Limb (tissue), 2 donors: ENCODE data around the gene PCNT.

ENCODE experiments used
- DNase-seq, 2 donors: peaks; one replicate each; pipeline ENCODE4 v3.0.0-alpha.2; 2016; ENCODE audit errors: extremely low spot score in 2 of 2

Gene PCNT

DNA sequence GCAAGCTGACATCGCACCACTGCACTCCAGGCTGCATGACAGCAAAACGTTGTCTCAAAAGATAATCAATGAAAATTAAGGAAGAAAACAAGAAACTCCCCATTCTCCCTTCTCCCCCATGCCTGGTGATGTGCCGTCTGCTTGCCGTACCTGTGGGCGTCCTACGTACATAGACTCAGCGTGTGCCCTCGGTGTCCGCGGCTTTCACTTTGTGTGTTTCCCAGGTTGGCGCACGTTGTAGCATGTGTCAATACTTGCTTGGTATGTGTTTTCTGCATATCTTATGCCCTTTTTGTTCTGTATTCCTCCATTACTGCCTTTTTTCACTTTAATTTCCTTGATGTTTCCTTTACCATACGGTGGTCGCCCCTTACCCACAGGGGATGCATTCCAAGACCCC lies 53.8 kb downstream of the PCNT start:
- no peak for DNase-seq

DNA sequence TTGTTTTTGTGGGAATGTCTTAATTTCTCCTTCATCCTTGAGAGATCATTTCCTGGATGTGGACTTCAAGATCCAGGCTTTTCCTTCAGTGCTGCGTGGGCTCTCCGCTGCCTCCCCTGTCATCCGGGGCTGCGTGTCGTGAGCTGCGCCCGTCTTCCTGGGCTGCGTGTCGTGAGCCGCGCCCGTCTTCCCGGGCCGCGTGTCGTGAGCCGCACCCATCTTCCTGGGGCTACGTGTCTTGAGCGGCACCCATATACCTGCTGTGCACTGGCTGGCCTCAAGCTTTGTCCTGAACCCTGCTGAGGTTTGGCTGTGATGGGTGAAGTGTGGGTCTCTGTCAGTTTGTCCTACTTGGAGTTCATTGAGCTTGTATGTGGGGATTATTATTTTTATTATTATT lies 55.1 kb downstream of the PCNT start:
- no peak for DNase-seq

DNA sequence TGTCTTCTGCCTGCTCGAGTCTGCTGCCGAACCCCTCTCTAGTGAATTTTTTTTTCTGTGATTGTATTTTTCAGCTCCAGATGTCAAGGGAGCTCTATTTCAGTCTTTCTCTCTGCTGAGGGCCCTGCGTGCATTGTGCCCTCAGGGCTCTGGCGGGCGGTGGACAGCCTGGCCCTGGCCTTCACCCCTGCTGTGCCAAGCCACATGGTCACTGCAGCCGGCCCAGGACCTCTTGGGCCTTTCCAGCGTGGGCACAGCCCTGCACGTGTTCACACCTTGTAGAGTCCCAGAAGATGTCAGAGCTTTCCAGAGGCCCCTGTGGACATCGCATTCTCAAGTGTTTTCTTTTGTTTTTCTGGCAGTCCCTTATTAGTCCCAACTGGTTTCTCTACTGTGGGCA lies 55.7 kb downstream of the PCNT start:
- DNase-seq, result no peak

DNA sequence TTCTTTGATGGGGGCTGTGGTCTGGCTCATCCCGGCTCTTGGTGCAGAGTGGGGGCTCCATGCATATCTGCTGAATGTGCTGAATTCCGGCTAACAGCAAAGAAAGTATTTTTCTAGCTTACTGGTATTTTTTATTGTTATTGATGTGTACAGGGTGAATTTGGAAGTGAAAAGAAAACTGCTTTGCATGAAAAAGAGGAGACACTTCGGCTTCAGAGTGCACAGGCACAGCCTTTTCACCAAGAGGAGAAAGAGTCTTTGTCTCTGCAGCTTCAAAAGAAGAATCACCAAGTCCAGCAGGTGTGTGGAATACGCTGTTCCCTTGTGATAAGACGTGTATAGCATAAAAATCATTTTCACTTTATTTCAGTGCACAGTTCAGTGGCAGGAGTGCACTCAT lies 57.6 kb downstream of the PCNT start:
- DNase-seq, result no peak

DNA sequence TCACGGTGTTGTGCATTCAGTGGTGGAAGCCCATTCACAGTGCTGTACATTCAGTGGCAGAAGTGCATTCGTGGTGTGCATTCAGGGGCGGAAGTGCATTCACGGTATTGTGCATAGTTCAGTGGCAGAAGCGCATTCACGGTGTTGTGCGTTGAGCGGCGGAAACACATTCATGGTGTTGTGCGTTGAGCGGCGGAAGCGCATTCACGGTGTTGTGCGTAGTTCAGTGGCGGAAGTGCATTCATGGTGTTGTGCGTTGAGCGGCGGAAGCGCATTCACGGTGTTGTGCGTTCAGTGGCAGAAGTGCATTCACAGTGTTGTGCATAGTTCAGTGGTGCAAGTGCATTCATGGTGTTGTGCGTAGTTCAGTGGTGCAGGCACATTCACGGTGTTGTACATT lies 60.6 kb downstream of the PCNT start:
- no peak for DNase-seq

DNA sequence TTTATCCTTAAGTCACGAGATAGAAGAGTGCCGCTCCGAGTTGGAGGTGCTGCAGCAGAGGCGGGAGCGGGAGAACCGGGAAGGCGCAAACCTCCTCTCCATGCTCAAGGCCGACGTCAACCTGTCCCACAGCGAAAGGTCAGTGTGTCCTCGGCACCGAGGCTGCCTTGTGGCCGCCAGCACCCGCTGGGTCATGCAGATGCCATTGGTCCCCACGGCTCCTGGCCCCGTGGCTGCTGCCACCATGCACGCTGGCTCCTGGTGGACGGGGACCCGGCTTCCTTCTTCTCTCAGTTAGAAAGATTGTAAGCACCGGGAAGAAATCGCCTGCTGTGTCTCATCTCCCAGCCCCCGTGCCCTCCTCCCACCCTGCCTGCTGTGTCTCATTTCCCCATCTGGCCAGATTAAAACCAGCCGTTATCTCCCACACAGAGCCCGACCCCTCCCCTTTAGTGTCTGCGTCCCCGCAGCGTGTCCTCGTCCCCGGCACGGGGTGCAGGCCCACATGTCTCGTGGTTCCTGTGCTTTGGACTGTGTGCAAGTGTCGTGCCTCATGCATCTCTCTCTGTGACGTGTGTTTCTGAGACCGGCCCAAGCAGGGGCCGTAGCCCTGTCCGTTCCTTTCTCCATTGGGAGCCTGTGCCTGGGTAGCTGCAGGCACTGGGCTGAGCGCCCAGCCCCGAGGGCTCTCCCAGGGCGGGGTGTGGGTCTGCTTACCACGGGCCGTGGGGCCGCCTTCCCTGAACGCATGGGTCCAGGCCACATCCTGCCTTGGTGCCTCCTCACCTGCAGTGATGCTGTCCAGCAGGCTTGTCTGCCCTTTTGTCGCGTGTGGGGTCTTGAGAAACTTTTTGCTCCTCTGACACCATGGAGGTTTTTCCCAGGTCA lies 62.1 kb downstream of the PCNT start:
- DNase-seq, result no peak

DNA sequence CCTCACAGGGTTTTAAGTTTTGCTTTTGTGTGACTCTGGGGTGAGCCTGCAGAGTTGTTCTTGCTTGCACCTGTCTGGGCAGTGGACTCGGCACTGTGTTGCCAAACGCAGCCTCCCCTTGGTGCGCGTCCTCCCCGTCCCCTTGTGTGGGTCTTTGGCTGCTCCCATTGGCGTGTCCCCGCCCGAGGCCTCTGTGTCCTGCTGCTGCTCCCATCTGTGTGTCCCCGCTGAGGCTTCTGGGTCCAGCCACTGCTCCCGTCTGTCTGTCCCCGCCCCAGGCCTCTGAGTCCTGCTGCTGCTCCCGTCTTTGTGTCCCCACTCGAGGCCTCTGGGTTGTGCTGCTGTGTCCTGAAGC lies 62.8 kb downstream of the PCNT start:
- DNase-seq, result no peak

DNA sequence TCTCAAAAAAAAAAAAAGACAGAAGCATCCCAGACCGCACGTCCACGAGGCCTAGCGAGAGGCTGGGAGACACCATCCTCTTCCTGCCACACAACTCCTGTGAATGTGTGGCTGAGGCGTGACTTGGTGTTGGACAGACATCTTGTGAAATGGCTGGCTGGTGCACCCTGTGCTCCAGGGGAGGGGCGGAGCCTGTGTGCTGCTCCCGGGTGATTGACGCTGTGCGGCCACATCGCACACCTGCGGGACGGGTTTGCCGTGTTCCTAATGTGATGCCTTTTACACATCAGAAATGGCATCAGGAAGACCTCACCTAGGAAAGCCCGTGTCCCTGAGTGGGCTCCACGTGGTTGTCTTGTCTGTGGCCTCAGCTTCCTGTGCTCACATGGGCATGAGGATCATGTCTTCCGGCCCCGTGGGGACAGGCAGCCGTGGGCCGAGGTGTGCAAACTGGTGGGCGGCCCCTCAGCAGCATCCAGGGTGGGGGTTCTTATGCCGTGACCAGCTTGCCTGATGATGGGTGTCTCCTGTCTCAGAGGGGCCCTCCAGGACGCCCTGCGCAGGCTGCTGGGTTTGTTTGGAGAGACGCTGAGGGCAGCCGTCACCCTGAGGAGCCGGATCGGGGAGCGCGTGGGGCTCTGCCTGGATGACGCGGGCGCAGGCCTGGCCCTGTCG lies 64.4 kb downstream of the PCNT start:
- DNase-seq, result no peak

DNA sequence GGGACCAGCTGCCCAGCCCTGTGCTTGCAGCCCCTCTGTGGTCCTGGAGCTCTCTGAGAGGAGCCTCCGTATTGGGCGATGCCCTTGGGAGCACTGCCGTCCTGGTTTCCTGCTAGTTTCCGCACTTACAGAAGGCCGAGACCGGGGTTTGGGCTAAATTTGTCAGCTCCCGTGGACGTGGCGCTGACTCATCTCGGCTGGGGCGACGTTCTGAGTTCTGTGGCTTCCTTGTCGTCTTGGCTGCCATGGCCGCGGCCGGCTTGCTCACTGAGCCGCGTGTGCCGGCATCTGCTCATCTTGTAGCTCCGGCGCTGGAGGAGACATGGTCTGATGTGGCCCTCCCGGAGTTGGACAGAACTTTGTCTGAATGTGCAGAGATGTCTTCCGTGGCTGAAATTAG lies 64.9 kb downstream of the PCNT start:
- DNase-seq, result no peak

DNA sequence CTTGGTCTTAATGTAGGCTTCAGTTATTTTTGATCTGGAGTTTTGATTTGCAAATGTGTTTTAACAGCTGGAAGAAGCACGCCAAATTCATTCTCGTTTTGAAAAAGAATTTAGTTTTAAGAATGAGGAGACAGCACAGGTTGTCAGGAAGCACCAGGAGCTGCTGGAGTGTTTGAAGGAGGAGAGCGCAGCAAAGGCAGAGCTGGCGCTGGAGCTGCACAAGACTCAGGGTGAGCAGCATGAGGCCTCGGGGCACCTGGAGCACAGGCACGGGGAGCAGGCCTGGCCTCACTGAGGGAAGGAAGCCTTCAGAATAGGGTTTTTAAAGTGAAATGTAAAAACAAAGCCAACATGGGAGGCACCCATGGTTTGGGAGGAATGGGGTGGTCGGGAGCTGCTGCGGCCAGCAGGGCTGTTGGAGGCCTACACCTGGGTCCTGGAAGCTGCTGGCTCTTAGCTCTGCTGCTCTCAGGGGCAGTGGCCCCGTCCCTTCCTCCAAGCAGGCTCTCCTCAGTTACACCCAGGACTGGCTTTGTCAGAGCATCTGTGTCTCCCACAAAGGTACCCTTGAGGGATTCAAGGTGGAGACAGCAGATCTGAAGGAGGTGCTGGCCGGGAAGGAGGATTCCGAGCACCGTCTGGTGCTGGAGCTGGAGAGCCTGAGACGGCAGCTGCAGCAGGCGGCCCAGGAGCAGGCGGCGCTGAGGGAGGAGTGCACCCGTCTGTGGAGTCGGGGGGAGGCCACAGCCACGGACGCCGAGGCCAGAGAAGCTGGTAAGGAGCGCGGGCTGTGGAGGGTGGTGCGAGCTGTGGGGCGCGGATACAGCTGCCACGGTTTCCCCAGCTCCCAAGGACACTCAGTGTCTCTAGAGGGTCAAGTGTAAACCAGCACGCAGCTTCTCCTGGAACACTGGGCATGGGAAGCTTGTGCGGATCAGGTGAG lies 66.9 kb downstream of the PCNT start:
- no peak for DNase-seq

DNA sequence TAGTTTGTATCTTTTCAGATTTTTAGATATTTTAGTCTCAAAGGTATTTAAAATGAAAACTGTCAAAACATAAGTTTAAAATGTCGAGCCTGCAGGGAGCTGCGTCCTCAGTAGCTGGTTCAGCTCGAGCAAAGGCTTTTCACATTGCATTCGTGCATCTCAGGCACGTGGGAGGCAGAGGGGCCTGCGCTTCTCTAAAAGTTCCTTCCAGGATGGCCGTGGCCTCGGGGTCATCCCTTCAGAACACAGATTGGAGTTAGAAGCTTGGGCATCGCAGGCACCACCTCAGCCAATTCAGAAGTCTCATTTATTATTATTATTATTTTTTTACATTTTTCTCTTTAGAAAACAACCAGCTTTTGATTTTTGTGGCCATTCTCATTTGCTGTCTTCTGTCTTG lies 67.8 kb downstream of the PCNT start:
- no peak for DNase-seq

DNA sequence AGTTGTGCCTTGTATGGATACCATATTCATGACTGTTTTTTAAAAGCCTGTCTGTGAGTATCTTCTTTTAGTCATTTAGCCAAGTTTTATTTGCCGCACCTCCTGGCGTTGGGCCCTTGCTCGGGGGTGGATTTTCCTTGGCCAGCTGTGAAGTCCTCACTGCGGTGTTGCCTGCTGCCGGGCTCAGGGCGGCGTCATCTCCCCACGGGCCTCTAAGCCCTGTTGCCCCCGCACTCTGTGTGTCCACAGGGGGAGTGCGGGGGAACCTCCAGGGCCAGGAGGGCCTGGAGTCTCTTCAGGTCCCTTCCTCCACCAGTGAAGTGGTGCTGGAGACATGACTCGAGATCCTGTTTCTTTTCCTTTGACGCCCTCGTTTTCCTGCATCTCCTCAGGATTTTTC lies 69.0 kb downstream of the PCNT start:
- no peak for DNase-seq

DNA sequence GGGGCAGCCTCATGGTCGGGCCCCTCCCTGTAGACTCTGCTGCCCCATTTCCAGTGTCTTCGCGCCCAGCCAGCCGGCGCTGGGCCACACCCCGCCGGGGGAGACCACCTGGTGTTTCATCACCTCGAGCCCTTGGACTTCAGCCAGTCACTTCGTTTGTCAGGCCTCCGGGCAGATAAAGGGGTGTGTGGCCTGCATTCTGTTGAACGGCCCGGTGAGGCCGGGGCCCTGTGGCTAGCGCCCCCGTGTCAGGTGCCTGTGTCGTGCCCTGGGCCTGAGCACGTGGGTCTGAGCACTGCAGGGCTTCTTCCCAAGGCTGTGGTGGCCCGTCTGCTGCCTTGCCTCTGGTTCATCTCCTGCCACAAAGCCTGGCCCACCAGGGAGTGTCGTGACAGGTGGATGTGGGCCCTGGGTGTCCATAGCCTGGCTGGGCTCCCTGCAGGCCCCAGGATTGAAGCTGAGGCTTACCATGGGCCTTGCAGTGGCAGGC lies 69.5 kb downstream of the PCNT start:
- DNase-seq, result no peak

DNA sequence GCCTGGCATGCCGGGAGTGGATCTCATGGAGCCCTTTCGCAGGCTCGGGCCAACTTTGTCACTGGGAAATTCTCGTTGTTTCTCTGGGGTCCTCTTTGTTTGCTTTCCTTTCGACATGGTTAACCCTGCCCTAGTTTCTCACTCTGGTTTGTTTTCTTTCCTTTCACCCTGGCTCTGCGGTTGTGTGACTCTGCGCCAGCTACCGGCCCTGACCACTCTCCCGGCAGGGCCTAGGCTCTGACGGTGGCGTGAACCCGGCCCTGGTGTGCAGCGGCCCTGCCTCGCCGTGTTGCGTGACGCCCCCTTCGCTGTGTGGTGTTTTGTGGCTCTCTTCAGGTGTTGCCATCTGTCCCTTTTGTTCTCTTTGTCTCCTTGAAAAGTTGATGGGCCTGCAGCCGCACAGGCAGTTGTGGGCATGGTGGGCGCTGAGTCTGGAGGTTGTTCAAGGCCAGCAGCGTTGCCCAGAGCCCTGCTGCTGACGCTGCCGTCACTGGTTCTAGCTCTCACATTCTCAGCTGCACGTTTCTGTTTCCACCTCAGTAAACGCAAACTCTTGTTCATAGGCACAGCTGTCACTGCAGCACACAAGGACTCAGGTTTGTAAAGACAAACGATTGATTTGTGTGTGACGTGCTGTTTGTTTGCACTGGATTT lies 70.1 kb downstream of the PCNT start:
- DNase-seq, result no peak

DNA sequence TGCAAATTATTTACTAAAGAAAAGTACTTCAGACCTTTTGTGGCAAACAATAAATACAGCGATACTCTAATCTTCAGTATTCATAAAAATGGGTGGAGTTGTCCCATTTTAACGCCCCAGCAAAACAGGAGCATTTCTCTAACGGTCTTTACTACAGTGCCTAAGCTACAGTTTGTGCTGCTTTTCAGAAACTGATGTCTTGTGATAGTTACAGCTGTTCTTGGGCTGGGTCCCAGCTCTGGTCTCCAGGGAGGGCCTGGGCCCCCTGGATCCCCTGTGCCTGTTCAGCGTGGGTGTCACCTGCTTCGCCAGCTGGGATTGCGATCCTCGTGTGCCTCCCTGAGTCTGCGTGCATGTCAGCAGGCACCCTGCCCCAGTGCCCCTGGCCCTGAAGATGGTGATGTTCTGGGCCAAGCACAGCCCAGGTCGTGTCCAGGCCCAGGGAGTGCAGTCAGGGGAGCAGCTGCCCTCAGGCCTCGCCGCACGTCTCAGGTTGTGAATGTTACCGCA lies 70.7 kb downstream of the PCNT start:
- no peak for DNase-seq

DNA sequence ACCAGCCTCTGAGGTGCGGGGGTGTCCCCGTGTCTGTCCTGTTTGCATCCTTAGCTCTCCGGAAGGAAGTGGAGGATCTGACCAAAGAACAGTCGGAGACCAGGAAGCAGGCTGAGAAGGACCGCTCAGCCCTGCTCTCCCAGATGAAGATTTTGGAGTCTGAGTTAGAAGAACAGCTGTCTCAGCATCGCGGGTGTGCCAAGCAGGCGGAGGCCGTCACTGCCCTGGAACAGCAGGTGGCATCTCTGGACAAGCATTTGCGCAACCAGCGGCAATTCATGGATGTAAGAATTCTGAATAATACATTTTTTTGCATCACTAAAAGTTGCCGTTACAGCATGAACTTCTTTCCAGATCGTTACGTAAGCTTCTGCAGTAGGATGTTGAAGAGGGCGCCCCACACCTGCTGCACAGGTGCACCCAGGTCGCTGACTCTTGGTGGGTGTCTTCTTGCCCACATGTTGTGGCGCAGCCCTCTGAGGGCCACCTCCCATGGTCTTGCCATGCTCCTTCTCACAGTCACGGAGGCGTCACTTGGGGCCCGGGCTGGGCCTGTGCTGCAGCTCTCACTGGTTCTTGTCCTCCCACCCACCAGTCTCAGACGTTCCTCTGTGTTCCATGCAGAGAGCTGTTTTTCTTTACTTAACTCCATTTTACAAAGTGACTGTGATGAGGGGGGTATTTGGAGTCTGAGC lies 73.4 kb downstream of the PCNT start:
- DNase-seq, result no peak

DNA sequence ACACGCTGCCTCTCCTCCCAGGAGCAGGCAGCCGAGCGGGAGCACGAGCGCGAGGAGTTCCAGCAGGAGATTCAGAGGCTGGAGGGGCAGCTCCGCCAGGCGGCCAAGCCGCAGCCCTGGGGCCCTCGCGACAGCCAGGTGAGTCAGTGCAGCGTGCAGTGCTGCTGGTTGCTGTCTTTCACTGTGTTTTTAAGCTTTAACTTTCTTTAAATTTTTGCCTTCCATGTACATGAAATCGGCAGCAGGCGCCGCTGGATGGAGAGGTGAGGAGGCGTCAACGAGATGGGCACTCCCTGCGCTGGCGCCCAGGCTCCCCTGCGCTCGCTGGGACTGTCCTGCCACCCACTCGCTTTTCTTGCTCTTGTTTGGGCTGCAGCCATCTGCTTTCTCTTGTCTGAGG lies 74.0 kb downstream of the PCNT start:
- no peak for DNase-seq

DNA sequence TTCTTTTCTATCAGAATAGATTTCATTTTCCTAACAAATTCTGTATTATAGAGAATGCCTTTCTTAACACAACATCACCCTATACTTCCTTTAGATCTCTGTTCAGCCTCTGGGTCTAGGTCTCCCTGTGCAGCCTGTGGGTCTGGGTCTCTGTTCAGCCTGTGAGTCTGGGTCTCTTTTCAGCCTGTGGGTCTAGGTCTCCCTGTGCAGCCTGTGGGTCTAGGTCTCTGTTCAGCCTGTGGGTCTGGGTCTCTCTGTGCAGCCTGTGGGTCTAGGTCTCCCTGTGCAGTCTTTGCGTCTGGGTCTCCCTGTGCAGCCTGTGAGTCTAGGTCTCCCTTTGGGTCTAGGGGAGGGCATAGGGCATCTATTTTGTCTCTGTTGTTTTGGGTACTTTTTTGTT lies 75.2 kb downstream of the PCNT start:
- DNase-seq, result no peak

DNA sequence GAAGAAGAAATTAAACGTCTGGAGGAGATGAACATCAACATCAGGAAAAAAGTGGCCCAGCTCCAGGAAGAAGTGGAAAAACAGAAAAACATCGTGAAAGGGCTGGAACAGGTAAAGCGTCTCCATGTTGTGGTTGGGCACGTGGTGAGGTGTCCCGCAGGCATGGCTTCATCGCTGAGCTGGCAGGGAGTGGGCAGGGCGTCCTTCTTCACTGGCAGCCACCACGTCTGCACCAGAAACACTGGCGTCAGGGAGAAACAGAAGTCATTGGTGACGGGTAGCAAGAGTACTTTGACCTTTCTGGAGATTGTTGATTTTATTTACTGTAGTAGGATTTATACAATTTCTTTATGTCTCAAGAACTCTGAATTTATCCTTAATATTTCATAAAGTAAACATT lies 75.7 kb downstream of the PCNT start:
- no peak for DNase-seq

DNA sequence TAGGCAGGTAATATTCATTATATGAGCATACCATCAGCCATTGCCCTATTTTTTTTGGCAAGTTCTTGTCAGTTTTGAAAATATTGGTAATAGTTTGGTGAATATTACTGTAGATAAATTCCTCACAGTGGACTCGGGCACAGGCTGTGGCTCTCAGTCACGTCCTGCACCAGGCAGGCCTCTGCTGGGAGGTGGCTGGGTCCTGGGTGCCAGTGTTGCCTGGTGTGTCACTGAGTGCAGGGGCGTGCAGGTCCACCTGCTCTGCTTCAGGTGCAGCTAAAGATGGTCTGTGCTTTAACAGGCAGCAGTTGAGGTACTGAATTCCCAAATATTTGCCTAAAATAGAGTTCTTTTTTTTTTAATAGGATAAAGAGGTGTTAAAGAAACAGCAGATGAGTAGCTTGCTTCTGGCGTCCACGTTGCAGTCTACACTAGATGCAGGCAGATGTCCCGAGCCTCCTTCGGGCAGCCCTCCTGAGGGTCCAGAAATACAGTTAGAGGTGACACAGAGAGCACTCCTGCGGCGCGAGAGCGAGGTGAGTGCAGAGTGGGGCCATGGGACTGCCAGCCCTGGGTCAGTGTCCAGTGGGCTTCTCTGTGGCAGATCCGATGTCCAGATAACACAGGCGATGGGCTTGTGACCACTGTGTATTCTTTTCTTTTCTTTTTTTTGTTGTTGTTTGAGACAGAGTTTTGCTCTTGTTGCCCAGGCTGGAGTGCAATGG lies 77.4 kb downstream of the PCNT start:
- no peak for DNase-seq
